GM12801 (cell line): ENCODE results near the gene MYBPC3.

Source experiments
- CTCF ChIP-seq: IDR thresholded peaks from one replicate; pipeline ENCODE4 v1.5.1; 2011; ENCODE audit warnings: control low read depth; ENCODE audit not compliant: insufficient read length; ENCODE audit errors: extremely low read depth

Gene MYBPC3

GRCh38 chr11:47332791-47333525, 19.5 kb downstream of the MYBPC3 start:
- no peak for TF ChIP-seq CTCF

GRCh38 chr11:47332303-47332711, 20.2 kb downstream of the MYBPC3 start:
- no peak for TF ChIP-seq CTCF

GRCh38 chr11:47331454-47332302, 20.8 kb downstream of the MYBPC3 start:
- no peak for TF ChIP-seq CTCF

GRCh38 chr11:47329987-47330931, 22.2 kb downstream of the MYBPC3 start:
- TF ChIP-seq CTCF = no peak

- no peak for TF ChIP-seq CTCF
These were observed 23.0 kb downstream of the MYBPC3 start for GRCh38 chr11:47329431-47329986.

GRCh38 chr11:47328449-47329390, 23.8 kb downstream of the MYBPC3 start:
- TF ChIP-seq CTCF = no peak
